Stimulated activated CD8-positive, alpha-beta memory T cell treated with anti-CD3 and anti-CD28 coated beads, Interleukin-15, amount 100 ng/mL, for 48 hours (primary cell): ENCODE results near the gene TUBA8.
"Not testable (repeated sequence)": the region's sequence is repeated elsewhere in the genome, so short reads cannot be mapped to it uniquely, and the experiment has no call there.

Source experiments
- DNase-seq, 2 donors: peaks; one replicate each; pipeline ENCODE4 v3.0.0-alpha.2; 2020; ENCODE audit warnings: low read depth in 2 of 2

Gene TUBA8

GRCh38 chr22:18105981-18106380, 4.6 kb upstream of the TUBA8 start:
- not testable (repeated sequence) for DNase-seq

- peak in 1 of 2 donors; percentile 49 for DNase-seq
Observed at GRCh38 chr22:18106550-18107341, 3.9 kb upstream of the TUBA8 start.

- no peak for DNase-seq
Observed at GRCh38 chr22:18108187-18108586, 2.4 kb upstream of the TUBA8 start.

- DNase-seq: no peak
Observed at GRCh38 chr22:18109410-18110193, 1.0 kb upstream of the TUBA8 start.

GRCh38 chr22:18110954-18111758, 547 bp downstream of the TUBA8 start:
- DNase-seq: no peak

- no peak for DNase-seq
Observed at GRCh38 chr22:18111759-18112330, 1.2 kb downstream of the TUBA8 start.

GRCh38 chr22:18112440-18112839, 1.8 kb downstream of the TUBA8 start:
- no peak for DNase-seq

GRCh38 chr22:18113680-18114394, 3.2 kb downstream of the TUBA8 start:
- DNase-seq: no peak

- DNase-seq: no peak
Observed at GRCh38 chr22:18114495-18114894, 3.9 kb downstream of the TUBA8 start.

- no peak for DNase-seq
Observed at GRCh38 chr22:18114976-18115652, 4.5 kb downstream of the TUBA8 start.

GRCh38 chr22:18115906-18116371, 5.3 kb downstream of the TUBA8 start:
- DNase-seq: no peak

GRCh38 chr22:18116634-18117033, 6.0 kb downstream of the TUBA8 start:
- DNase-seq: no peak

GRCh38 chr22:18118345-18118915, 7.8 kb downstream of the TUBA8 start:
- no peak for DNase-seq

GRCh38 chr22:18119409-18120110, 9.0 kb downstream of the TUBA8 start:
- DNase-seq: no peak

GRCh38 chr22:18120857-18121256, 10.2 kb downstream of the TUBA8 start:
- no peak for DNase-seq

- no peak for DNase-seq
Observed at GRCh38 chr22:18121506-18121905, 10.9 kb downstream of the TUBA8 start.

GRCh38 chr22:18121954-18122554, 11.4 kb downstream of the TUBA8 start:
- no peak for DNase-seq

GRCh38 chr22:18123476-18124025, 12.9 kb downstream of the TUBA8 start:
- DNase-seq: not testable (repeated sequence)

- no peak for DNase-seq
Observed at GRCh38 chr22:18126606-18127005, 16.0 kb downstream of the TUBA8 start.
